Ishikawa (cell line): ENCODE results near the gene RGS6.

Experiments used
- CEBPB ChIP-seq: IDR thresholded peaks from 2 replicates; pipeline ENCODE4 v1.6.1; 2012
- EP300 ChIP-seq: IDR thresholded peaks from 2 replicates; pipeline ENCODE4 v1.6.1; 2012; ENCODE audit warnings: borderline replicate concordance
- FOXM1 ChIP-seq: IDR thresholded peaks from 2 replicates; pipeline ENCODE4 v1.6.1; 2012; ENCODE audit warnings: low read depth, borderline replicate concordance
- MAX ChIP-seq: IDR thresholded peaks from 2 replicates; pipeline ENCODE4 v1.6.1; 2012
- RAD21 ChIP-seq: IDR thresholded peaks from 2 replicates; pipeline ENCODE4 v1.6.1; 2012; ENCODE audit warnings: low read depth
- REST ChIP-seq: IDR thresholded peaks from 2 replicates; pipeline ENCODE4 v1.6.1; 2012; ENCODE audit warnings: low read depth, mild to moderate bottlenecking
- TAF1 ChIP-seq: IDR thresholded peaks from 2 replicates; pipeline ENCODE4 v1.6.1; 2012; ENCODE audit warnings: low read depth, mild to moderate bottlenecking
- TCF12 ChIP-seq: IDR thresholded peaks from 2 replicates; pipeline ENCODE4 v1.6.1; 2012; ENCODE audit warnings: low read depth
- TEAD4 ChIP-seq: IDR thresholded peaks from 2 replicates; pipeline ENCODE4 v1.6.1; 2012
- USF1 ChIP-seq: IDR thresholded peaks from 2 replicates; pipeline ENCODE4 v1.6.1; 2012
- ZBTB7A ChIP-seq: IDR thresholded peaks from 2 replicates; pipeline ENCODE4 v1.6.1; 2012; ENCODE audit warnings: low read depth

GRCh38 chr14:71964716-71965115, 32.5 kb downstream of the RGS6 start:
- no peak for TF ChIP-seq TAF1
- TF ChIP-seq RAD21 = no peak
- TF ChIP-seq MAX = no peak
- TF ChIP-seq FOXM1 = no peak
- no peak for TF ChIP-seq CEBPB
- TF ChIP-seq TEAD4 = no peak
- TF ChIP-seq TCF12 = no peak
- TF ChIP-seq ZBTB7A = no peak
- TF ChIP-seq EP300 = no peak
- TF ChIP-seq USF1 = no peak
- no peak for TF ChIP-seq REST
